Activated CD8-positive, alpha-beta memory T cell treated with anti-CD3 and anti-CD28 coated beads for 1 hour (primary cell): ENCODE results near the gene CHST3.
"Not testable (repeated sequence)": the region's sequence is repeated elsewhere in the genome, so short reads cannot be mapped to it uniquely, and the experiment has no call there.

ENCODE experiments used
- DNase-seq, 2 donors: peaks; one replicate each; pipeline ENCODE4 v3.0.0-alpha.2; 2020; ENCODE audit warnings: low read depth in 1 of 2; ENCODE audit errors: extremely low read depth in 1 of 2

CHST3 gene

GRCh38 chr10:71985542-71986250, 21.5 kb downstream of the CHST3 start:
- no peak for DNase-seq

GRCh38 chr10:71988895-71989294, 24.7 kb downstream of the CHST3 start:
- DNase-seq = not testable (repeated sequence)

- DNase-seq = no peak
Measured at GRCh38 chr10:71989661-71990454, 25.7 kb downstream of the CHST3 start.

- DNase-seq = no peak
Measured at GRCh38 chr10:71990706-71991269, 26.6 kb downstream of the CHST3 start.

GRCh38 chr10:71995449-71995848, 31.3 kb downstream of the CHST3 start:
- no peak for DNase-seq

GRCh38 chr10:71995887-71996575, 31.8 kb downstream of the CHST3 start:
- no peak for DNase-seq

GRCh38 chr10:71996592-71997371, 32.6 kb downstream of the CHST3 start:
- no peak for DNase-seq

GRCh38 chr10:71998119-71998839, 34.1 kb downstream of the CHST3 start:
- DNase-seq = no peak

- DNase-seq = no peak
Measured at GRCh38 chr10:71998840-71999194, 34.6 kb downstream of the CHST3 start.

GRCh38 chr10:71999360-72000072, 35.3 kb downstream of the CHST3 start:
- no peak for DNase-seq

GRCh38 chr10:72000073-72001032, 36.2 kb downstream of the CHST3 start:
- DNase-seq = no peak

- no peak for DNase-seq
Measured at GRCh38 chr10:72001033-72001395, 36.8 kb downstream of the CHST3 start.

GRCh38 chr10:72002354-72003295, 38.4 kb downstream of the CHST3 start:
- no peak for DNase-seq

GRCh38 chr10:72006026-72006425, 41.8 kb downstream of the CHST3 start:
- DNase-seq = no peak

- no peak for DNase-seq
Measured at GRCh38 chr10:72007246-72007892, 43.2 kb downstream of the CHST3 start.

GRCh38 chr10:72008096-72008981, 44.1 kb downstream of the CHST3 start:
- no peak for DNase-seq
